Ovary (tissue), 3 donors: ENCODE results near the gene ZBTB7B.

Experiments used
- CTCF ChIP-seq, 3 donors: fragments of 450-650 bp in 2 of 3; fragments of 200-600 bp in 1 of 3; IDR thresholded peaks; one replicate each; pipeline versions ENCODE4 v1.5.1 to v1.8.0; 2016 to 2022; ENCODE audit warnings: antibody characterized with exemption in 3 of 3, mild to moderate bottlenecking in 1 of 3
- EP300 ChIP-seq: sonication (generic); formaldehyde crosslinking; IDR thresholded peaks from one replicate; pipeline ENCODE4 v1.6.1; 2017; ENCODE audit warnings: antibody characterized with exemption
- POLR2A ChIP-seq: fragments of 450-650 bp; IDR thresholded peaks from one replicate; pipeline ENCODE4 v1.6.1; 2017; ENCODE audit warnings: antibody characterized with exemption, mild to moderate bottlenecking, moderate library complexity
- donor health status: DM: no; HTN: no; CAD: no.

GRCh38 chr1:155005076-155006011 is 2.7 kb downstream of the ZBTB7B start:
- TF ChIP-seq POLR2A (no peak), CTCF (IDR thresholded peaks at IDR 0.05) (no peak), EP300 (no peak)
